ENCODE results near the gene DPP6. TPM values are rescaled to one million over a fixed set of nuclear protein-coding genes. Genes with fewer than 3 reads are reported as not detected.

The DPP6 gene
- total and polyA plus RNA-seq, 8 donors, result 1.0 to 11.2 (median 2.6) TPM

- Histone ChIP-seq H3K36me3 (no peaks in the 10 kb centered on the region), H3K9me3 (no peaks in the 10 kb centered on the region), H3K27me3 (no peaks in the 10 kb centered on the region), H3K27ac (no peak overlapping the region), H3K4me3 (no peak overlapping the region), H3K4me1 (no peaks in the 10 kb centered on the region)
- no peak for TF ChIP-seq CTCF (IDR thresholded peaks at IDR 0.05)
- WGBS, 2 donors, result 81 to 87% methylated on average over 3 of the region's 3 CpGs
- FAIRE-seq (no peak), DNase-seq (no peak), ATAC-seq (no peak)
- intact Hi-C loops (cut with DNase I), result no loop called here
Observed at GRCh38 chr7:154473360-154473759, 421.2 kb downstream of the DPP6 start.

- no peak overlapping the region for H3K4me3 ChIP-seq
- intact Hi-C loops (cut with DNase I), result no loop called here
- no peaks in the 10 kb centered on the region for H3K4me1 ChIP-seq
- FAIRE-seq, result no peak
- H3K9me3 ChIP-seq, result no peaks in the 10 kb centered on the region
- WGBS, 2 donors, result 36 to 48% methylated on average over 10 of the region's 10 CpGs
- H3K27ac ChIP-seq, result no peak overlapping the region
- ATAC-seq, result no peak
- H3K36me3 ChIP-seq, result no peaks in the 10 kb centered on the region
- H3K27me3 ChIP-seq, result no peaks in the 10 kb centered on the region
- TF ChIP-seq CTCF (IDR thresholded peaks at IDR 0.05), result no peak
- no peak for DNase-seq
Observed at GRCh38 chr7:154474903-154475520, 422.8 kb downstream of the DPP6 start.

GRCh38 chr7:154475864-154476263 lies 423.7 kb downstream of the DPP6 start:
- Histone ChIP-seq H3K4me1 (no peaks in the 10 kb centered on the region), H3K27me3 (no peaks in the 10 kb centered on the region), H3K4me3 (no peak overlapping the region), H3K36me3 (no peaks in the 10 kb centered on the region), H3K27ac (no peak overlapping the region), H3K9me3 (no peaks in the 10 kb centered on the region)
- FAIRE-seq (no peak), DNase-seq (no peak), ATAC-seq (no peak)
- TF ChIP-seq CTCF (IDR thresholded peaks at IDR 0.05), result no peak
- 27 to 36% methylated on average over 5 of the region's 5 CpGs for WGBS, 2 donors
- intact Hi-C loops (cut with DNase I), result no loop called here

GRCh38 chr7:154480817-154481216 lies 428.6 kb downstream of the DPP6 start:
- no peaks in the 10 kb centered on the region for H3K4me1 ChIP-seq
- H3K36me3 ChIP-seq, result no peaks in the 10 kb centered on the region
- no peaks in the 10 kb centered on the region for H3K27me3 ChIP-seq
- no peak for ATAC-seq
- no peak for FAIRE-seq
- H3K27ac ChIP-seq, result no peak overlapping the region
- no peak for TF ChIP-seq CTCF (IDR thresholded peaks at IDR 0.05)
- intact Hi-C loops (cut with DNase I), result no loop called here
- WGBS, 2 donors, result 39 to 42% methylated on average over 6 of the region's 6 CpGs
- H3K9me3 ChIP-seq, result no peaks in the 10 kb centered on the region
- no peak overlapping the region for H3K4me3 ChIP-seq
- DNase-seq, result no peak

- no peak for DNase-seq
- WGBS, 2 donors, result 75 to 88% methylated on average over 11 of the region's 11 CpGs
- no peaks in the 10 kb centered on the region for H3K36me3 ChIP-seq
- TF ChIP-seq CTCF (IDR thresholded peaks at IDR 0.05), result no peak
- no peaks in the 10 kb centered on the region for H3K9me3 ChIP-seq
- ATAC-seq, result no peak
- H3K27me3 ChIP-seq, result no peaks in the 10 kb centered on the region
- intact Hi-C loops (cut with DNase I), result no loop called here
- FAIRE-seq, result no peak
- no peak overlapping the region for H3K4me3 ChIP-seq
- no peak overlapping the region for H3K27ac ChIP-seq
- H3K4me1 ChIP-seq, result no peaks in the 10 kb centered on the region
Observed at GRCh38 chr7:154482863-154483262, 430.7 kb downstream of the DPP6 start.
